ENCODE results near the gene LBHD2.
"Not testable (repeated sequence)": the region's sequence is repeated elsewhere in the genome, so short reads cannot be mapped to it uniquely, and the experiment has no call there.

LBHD2 gene

DNA sequence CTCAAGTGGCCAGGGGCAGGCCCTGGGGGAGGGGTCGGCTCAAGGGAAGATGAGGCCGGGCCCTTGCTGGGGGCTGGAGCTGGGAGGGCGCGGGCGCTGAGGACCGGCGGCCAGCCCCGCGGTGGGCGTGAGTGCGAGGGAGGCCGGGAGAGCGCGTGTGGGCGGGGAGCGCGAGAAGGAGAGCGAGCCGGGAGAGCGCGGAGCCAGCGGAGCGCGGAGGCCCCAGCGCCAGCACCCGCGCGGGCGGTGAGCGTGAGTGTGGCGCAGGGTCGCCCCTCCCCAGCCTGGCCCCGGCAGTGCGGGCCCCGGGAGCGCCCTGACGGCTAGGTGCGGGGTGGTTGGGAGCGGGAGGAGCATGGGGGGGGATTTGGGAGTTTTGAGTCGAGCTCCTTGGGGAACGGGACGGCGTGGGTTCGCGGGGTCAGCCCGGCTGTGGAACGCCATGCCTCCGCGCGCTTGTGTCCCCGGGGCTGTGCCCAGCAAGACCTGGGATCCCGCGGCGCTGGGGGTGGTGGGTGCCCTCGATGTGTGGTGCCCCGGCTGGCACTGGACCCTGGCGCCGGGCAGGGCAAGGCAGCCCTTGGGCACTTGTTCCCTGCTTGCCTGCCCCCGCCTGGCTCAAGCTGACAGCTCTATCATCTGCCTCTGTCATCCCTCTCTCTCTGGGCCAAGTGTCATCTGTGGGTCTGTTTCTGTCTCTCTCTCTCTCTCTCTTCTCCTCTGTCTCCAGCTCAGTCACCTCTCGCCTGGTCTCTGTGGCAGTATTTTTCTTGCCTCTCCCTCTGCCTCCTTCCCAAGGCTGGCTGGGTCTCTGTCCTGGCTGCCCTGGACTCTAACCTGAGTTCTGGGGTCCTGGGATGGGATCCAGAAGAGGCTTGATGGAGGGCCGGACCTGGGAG lies at the start of gene LBHD2:
TSS of gene LBHD2 (plus strand) at position 190 of the 899 bp plus-strand sequence. CDS start 1,803 bp downstream, outside the sequence.
- no peak for DNase-seq (ENCODE audit: extremely low read depth in 1 of 2, low read depth in 1 of 2)

DNA sequence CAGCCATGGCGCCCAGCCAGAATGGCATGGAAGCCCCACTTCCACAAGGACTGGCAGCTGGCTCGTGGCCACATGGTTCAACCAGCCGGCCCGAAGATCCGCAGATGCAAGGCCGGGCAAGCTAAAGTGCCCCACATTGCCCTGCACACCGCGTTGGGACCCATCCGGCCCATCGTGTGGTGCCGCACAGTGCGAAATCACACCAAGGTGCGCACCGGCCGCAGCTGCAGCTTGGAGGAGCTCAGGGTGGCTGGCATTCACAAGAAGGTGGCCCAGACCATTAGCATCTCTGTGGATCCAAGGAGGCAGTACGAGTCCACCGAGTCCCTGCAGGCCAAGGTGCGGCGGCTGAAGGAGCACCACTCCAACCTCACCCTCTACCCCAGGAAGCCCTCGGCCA lies 42.5 kb upstream of the LBHD2 start:
- no peak for DNase-seq (ENCODE audit: extremely low read depth in 1 of 2, low read depth in 1 of 2)

DNA sequence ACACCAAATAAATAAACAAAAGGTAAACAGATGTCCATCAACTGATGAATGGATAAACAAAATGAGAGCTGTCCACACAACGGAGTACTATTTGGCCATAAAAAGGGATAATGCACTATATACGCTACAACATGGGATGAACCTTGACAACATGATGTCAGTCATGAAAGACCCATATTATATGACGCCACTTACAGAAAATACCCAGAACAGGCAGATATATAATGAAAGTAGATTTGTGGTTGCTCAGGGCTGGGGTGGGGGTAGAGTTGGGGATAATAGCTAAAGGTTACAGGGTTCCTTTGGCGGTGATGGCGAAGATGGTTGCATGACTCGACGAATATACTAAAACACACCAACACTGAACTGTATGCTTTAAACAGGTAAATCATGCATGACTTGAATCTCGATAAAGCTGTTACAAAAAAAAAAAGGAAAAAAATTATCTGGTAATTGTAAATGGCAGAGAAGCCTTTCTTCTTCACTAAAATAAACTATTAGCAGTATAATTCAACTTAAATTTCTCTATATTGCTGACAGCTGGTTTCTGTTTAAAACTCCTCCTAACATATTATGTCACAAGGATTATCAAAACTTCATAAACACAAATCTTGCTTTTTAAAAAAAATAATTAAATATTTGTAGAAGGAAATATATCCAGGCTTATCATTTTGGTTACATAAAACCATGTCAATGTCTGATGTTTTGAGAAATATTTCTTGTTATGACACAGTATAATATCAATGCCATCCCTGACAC lies 40.6 kb upstream of the LBHD2 start:
- no peak for DNase-seq (ENCODE audit: extremely low read depth in 1 of 2, low read depth in 1 of 2)

DNA sequence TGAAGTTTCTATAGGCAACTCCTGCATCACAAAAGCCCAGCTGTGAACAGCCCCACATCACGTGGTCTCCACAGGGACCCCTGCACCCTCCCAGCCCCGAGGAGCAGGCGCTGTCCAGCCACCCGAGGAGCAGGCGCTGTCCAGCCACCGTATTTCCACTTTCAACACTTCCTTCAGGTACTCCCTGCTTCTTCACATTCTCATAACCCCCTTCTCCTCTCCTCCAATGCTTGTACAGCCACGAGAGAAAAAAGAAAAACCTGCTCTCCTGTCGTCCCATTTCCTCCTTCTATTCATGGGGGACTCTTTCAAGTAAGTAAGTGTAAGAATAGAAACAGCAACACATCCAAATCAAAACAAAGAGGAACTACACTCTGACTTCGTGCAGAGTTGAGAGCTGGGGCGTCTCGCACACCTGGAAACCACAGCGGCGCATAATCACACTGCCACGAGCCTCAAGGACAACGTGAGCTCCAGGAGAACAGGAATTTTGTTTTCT lies 38.6 kb upstream of the LBHD2 start:
- no peak for DNase-seq (ENCODE audit: extremely low read depth in 1 of 2, low read depth in 1 of 2)

DNA sequence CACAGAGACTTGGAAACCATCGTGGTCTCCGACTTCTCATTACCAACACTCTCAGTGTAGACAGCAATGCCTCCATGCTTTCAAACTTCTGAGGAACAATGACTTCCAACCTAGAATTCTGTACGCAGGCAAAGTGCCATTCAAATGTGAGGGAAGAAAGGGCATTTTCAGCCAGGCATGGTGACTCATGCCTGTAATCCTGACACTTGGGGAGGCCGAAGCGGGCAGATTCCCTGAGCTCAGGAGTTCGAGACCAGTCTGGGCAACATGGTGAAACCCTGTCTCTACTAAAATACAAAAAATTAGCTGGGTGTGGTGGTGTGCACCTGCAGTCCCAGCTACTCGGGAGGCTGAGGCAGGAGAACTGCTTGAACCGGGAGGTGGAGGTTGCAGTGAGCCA lies 36.6 kb upstream of the LBHD2 start:
- DNase-seq (ENCODE audit: extremely low read depth in 1 of 2, low read depth in 1 of 2), result not testable (repeated sequence)

DNA sequence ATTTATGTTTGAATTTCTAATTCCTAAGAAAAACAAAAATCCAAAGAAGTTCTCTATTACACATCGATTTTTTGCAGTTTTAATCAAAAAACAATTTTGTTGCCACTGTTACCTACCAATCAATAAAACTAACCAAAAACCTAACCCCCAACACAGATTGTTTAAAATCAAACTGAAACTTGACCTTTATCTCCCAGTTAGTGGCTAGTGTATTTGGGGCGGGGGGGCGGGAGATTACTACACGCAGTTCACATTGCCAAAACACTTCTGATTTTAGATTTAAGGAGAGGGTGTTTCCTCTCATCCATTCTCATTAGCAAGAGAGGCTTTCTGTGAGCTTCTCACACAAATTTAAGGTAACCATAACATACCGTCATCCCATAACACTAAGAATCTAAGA lies 33.1 kb upstream of the LBHD2 start:
- DNase-seq (ENCODE audit: extremely low read depth in 1 of 2, low read depth in 1 of 2), result no peak

DNA sequence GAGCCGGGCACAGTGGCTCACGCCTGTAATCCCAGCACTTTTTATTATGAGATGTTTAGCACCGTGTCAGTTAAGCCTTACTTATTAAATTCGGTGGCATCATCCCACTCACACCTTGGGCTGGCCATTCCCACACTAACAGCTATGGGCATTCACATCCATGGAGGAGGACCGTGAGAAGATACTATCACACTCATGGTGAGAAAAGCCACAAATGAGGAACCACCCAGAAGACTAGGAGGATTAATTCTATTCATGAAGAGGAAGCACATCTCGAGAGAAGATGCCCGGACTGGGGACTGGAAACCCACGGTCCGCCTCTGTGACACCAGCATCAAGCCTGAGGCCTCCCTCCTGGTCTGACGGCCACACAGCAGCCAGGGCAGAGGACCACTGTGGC lies 31.6 kb upstream of the LBHD2 start:
- no peak for DNase-seq (ENCODE audit: extremely low read depth in 1 of 2, low read depth in 1 of 2)

DNA sequence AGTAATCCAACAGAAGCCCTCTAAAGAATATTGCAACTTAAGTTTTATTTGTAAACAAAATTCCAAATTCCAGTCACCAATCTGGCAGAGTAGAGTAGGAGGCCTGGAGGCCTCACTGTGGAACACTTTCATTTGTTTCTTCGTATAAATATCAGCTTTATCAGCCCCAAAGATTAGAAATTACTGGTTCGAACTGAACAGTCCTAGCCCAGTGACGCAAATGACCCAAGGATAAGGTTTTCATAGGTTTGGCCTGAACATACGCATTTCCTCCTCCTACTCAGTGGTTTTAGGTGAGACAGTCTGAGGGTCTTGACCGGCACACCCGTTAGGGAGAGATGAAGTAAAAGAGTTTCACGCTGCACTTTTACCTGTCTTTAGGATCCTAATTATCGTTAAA lies 28.3 kb upstream of the LBHD2 start:
- DNase-seq (ENCODE audit: extremely low read depth in 1 of 2, low read depth in 1 of 2), result no peak

DNA sequence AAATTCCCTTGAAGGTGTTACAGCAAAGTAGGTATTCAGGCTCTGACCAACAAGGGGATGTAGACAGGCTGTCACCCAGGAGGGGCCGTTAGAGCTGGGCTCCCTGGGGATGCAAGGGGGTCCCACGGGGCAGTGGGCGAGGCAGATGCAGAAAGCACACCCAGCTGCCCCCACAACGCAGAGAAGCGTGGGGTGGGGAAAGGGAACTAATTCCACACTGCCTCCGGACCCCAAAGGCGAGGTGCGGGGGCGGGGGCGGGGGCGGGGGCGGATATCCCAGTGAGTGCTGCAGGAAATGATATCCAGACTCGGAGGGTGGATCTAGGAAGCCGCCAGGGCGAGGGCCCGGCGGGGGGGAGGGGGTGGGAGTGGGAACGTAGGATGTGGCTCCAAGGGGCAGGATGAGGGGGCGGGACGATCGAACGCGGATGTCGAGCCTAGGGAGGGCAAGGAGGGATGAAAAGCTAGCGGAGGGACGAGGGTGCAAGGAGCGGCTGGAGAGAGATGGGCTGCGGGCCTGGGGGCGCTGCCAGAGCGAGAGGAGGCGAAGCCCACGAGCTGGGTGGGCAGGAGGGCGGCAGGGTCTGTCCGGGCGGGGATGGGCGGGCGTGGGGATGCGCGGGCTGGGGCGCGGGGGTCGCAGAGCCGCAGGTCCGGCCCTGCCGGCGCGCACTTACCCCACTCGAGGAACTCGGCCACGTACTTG lies 27.5 kb upstream of the LBHD2 start:
- no peak for DNase-seq (ENCODE audit: extremely low read depth in 1 of 2, low read depth in 1 of 2)

DNA sequence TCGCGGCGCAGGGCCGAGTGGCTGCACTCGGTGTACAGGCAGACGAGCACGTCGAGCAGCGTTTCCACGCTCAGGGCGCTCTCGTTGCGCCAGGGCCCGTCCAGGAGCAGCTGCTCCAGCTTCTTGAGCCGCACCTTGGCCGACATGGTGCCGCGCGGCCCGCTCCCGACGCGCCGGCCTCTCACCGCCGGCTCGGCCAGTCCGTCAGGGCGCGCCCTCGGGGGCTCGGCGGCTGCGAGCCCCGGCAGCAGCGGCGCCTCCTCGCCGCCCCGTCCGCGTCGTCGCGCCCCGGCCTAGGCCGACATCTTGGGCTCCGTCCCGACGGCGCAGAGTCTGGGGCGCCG lies 27.0 kb upstream of the LBHD2 start:
- DNase-seq (ENCODE audit: extremely low read depth in 1 of 2, low read depth in 1 of 2), result no peak

DNA sequence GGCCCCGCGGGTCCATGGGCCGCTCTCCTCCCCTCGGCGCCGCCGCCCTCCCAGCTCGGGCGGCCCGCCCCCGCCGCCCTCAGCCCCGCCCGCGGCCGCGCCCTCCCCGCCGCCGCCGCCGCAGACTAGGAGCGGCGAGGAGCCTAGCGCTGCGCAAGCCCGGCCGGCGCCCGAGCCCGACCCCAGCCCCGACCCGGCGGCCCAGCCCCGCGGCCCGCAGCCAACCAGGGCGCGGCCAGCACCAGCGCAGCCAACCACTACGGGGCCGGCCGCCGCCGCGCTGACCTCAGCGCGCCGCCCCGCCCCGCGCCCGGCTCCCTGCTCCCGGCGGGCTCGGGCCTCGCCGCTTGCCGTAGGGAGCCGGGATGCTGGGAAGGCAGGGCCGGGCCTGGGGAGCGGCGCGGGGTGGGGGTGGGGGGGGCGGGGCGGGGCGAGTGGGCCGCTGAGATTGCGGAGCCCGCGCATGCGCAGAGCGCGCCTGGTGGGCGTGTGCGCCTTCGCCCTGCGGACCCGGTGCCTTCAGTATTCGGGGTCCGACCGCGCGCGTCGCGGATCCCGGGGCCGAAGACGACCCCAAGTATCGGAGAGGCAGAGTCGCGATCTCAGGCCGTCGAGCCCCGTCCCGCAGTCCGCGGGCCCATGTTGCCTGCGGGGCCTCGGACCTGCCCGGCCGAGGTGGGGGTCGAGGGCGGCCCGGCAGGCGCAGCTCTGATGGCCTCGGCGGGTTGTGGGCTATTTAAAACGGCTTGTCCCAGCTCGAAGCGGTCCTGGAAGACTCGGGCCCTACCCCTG lies 26.4 kb upstream of the LBHD2 start, which contains the start of gene CDC42BPB:
TSS of gene CDC42BPB (minus strand) at position 178 of the 792 bp plus-strand sequence. CDS start 376 bp downstream, outside the sequence.
- DNase-seq (ENCODE audit: extremely low read depth in 1 of 2, low read depth in 1 of 2), result peak in 1 of 2 donors; percentile 30

DNA sequence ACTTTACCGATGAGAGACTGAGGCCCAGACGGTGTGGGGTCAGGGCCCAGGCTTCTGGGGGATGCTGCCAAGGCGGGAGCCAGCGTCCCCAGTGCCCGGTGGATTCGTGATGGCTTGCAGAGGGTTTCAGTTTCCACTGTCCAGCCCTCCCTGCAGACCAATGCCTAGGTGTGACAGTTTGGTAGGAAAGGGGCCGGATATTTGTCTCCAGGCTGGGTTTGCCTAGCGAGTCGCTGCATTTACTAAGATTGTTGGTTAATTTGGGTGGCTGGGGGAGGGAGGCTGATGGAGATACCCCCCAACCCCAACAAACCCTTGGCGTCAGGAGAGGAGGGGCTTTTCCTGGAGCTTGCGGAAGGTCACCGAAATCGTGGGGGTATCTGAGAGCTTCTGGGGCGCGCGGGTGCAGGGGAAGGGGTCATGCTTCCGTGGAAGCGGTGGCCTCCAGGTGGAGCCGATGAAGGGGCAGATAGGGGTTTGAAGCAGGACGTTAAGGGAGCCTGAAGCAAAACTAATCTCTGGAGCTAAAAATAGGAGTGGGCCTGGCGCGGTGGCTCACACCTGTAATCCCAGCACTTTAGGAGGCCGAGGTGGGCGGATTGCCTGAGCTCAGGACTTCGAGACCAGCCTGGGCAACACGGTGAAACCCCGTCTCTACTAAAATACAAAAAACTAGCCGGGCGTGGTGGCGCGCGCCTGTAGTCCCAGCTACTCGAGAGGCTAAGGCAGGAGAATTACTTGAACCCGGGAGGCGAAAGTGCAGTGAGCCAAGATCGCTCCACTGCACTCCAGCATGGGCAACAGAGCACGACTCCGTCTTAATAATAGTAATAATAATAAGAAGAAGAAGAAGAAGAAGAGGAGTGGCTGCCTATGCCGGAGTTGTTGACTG lies 25.6 kb upstream of the LBHD2 start:
- no peak for DNase-seq (ENCODE audit: extremely low read depth in 1 of 2, low read depth in 1 of 2)

DNA sequence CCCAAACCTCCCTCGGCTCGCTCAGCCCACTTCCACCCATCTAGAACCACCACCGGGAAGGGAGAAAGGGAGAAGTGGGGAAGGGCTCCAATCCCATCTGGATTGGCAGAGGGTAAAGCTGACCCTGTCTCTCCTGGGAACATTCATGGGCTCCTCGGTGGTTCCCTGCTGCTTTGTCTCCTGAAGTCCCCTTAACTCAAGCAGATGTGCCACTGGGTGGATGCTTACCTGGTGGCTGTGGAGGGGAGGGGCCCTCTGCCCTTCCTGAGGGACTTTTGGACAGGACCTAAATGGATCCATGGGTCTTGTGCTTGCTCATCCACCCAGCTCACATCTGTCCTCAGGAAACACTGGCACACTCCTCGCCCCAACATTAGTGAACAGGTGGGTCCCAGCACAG lies 24.5 kb upstream of the LBHD2 start:
- DNase-seq (ENCODE audit: extremely low read depth in 1 of 2, low read depth in 1 of 2), result no peak

DNA sequence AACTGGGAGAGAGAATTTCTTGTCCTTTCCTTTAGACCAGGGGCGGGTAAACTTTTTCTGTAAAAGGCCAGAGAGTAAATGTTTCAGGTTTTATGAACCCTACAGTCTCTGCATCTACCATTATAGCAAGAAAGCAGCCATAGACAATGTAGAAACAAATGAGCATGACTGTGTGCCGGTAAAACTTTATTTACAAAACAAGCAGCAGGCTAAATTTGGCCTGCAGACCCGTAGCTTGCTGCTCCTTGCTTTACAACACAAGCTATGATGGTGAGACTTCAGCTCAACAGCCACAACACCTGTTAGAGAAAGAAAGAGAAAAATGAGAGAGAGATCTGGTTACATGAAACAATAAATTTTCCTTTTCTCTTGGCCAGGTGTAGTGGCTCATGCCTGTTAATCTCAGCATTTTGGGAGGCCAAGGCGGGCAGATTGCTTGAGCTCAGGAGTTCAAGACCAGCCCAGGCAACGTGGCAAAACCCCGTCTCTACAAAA lies 22.5 kb upstream of the LBHD2 start:
- DNase-seq (ENCODE audit: extremely low read depth in 1 of 2, low read depth in 1 of 2), result no peak

DNA sequence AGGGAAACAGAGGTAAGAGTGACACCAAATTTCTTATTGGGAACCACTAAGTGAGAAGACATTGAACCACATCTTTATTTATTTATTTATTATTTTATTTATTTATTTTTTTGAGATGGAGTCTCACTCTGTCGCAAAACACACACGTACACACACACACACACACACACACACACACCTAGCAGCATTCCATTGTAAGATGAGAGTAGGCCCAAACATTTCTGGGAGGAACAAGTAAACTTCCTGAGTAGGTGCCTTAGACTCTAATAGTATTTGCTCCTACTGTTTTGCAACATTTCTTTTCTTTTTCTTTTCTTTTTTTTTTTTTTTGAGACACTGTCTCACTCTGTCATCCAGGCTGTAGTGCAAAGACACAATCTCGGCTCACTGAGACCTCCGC lies 19.6 kb upstream of the LBHD2 start:
- DNase-seq (ENCODE audit: extremely low read depth in 1 of 2, low read depth in 1 of 2), result no peak

DNA sequence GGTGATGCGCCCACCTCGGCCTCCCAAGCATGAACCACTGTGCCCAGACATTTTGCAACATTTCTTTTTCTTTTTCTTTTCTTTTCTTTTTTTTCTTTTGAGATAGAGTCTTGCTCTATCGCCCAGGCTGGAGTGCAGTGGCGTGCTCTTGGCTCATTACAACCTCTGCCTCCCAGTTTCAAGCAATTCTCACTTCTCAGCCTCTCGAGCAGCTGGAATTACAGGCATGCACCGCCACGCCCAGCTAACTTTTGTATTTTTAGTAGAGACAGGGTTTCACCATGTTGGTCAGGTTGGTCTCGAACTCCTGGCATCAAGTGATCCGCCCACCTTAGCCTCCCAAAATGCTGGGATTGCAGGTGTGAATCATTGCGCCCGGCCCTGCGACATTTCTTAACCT lies 19.0 kb upstream of the LBHD2 start:
- DNase-seq (ENCODE audit: extremely low read depth in 1 of 2, low read depth in 1 of 2), result no peak

DNA sequence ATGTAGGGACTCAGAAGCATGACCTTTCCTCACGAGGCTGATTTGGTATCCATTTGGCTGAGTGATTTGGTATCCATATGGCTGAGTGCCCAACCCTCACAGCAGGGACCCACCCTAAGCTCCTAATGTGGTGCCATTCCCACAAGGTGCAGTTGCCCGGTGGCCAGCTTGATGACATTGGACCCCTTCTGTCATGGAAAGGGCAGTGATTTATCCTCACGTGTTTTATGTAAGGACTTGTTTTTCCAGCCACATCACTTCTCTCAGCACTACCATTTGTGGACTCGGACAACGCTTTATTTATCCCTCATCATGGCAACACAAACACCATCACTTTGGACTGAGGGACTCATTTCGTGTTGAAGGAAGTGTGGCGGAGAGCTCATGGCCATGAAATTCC lies 18.1 kb upstream of the LBHD2 start:
- DNase-seq (ENCODE audit: extremely low read depth in 1 of 2, low read depth in 1 of 2), result no peak

DNA sequence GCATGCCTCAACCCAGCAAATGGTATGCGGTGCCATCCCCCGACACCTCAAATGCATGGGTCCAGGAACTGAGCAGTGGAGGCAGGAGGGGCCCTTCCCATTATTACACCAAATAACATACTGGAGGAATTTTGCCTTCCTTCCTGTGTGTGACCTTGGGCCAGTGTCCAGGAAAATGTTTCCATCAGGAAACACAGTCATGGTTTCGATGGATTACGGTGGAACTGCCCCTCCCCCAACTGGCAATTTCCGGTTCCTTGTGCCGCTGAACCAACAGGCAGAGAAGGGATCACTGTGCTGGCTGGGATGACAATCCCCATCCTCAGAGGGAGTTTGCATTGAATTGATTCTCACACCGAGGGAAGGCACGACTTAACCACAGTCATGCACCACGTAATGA lies 17.6 kb upstream of the LBHD2 start:
- no peak for DNase-seq (ENCODE audit: extremely low read depth in 1 of 2, low read depth in 1 of 2)

DNA sequence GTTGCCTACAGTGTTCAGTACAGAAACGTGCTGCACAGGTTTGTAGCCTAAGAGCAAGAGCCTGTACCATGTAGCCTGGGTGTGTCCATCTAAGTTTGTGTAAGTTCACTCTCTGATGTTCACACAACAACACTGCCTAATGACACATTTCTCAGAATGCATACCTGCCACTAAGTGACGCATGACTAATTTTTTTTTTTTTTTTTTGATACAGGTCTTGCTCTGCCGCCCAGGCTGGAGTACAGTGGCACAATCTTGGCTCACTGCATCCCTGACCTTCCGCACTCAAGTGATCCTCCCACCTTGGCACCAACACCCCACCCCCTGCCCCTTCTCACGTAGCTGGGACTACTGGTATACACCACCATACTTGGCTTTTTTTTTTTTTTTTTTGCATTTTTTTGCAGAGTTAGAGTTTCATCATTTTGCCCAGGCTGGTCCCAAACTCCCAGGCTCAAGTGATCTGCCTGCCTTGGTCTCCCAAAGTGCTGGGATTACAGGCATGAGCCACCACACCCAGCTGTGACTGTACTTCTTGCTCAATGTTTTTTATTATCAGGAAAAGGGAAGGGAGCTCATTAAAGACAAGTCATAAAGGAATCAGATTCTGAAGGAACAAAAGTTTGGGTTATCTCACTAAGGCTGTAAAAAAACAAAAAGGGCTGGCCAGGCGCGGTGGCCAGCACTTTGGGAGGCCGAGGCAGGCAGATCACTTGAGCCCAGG lies 16.6 kb upstream of the LBHD2 start:
- no peak for DNase-seq (ENCODE audit: extremely low read depth in 1 of 2, low read depth in 1 of 2)
